Urothelium cell line (cell line): ENCODE measurements around the gene PRRG2.

ENCODE experiments used
- DNase-seq: peaks from one replicate; pipeline ENCODE4 v3.0.0; 2011; ENCODE audit warnings: low spot score, mixed read lengths
- FAIRE-seq: peaks from 2 replicates; lab custom pipeline; 2011; peaks lifted over from hg19 to GRCh38; lab: Jason Lieb, UNC

PRRG2 gene

GRCh38 chr19:49556412-49557398 lies 24.4 kb upstream of the PRRG2 start:
- DNase-seq = no peak
- FAIRE-seq = no peak

GRCh38 chr19:49557641-49558325 lies 23.3 kb upstream of the PRRG2 start:
- DNase-seq (no peak), FAIRE-seq (no peak)

- no peak for DNase-seq
- FAIRE-seq = no peak
These were observed 22.5 kb upstream of the PRRG2 start for GRCh38 chr19:49558591-49558990.

DNA sequence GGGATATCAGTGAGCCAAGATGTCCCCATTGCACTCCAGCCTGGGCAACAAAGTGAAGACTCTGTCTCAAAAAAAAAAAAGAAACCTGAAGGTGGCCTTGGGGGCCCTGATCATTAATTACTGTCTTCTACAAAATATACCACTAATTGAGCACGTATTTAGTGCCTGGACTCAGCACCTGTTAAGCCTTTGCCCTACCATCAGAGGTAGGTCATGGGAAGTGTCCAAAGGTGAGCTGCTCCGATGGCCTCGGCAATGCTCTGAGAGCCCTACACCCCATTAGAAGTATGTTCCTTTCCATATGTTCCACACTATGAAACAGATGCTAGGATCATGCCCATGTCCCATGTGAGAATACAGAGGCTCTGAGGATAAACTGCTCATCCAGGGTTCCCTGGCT lies 21.7 kb upstream of the PRRG2 start:
- FAIRE-seq (no peak), DNase-seq (no peak)

- DNase-seq (no peak), FAIRE-seq (no peak)
These were observed 21.2 kb upstream of the PRRG2 start for GRCh38 chr19:49559928-49560327.

DNA sequence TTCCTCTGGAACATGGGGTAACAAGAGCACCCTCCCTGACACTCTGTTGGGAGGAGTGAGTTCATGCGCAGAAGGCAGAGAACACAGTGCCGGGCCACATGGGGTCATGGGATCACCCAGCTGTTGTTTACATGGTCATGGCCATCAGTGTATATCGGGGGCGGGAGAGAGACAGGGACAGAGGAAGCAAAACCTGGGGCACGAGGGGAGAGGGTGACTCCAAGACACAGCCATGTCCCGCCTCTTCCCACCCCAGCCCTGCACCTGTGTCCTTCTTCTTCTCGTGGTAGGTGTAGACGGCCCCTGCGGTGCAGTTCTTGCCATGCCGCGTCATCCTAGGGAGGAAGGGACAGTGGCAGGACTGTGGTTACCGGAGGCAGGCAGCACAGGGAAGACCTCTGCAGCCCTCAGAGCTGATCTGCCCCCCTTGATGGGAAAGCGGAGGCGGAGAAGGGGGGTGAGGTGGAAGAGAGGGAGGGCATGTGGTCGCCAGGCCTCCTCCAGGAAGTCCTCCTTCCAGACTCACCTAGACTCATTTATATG lies 20.7 kb upstream of the PRRG2 start:
- DNase-seq (no peak), FAIRE-seq (no peak)

DNA sequence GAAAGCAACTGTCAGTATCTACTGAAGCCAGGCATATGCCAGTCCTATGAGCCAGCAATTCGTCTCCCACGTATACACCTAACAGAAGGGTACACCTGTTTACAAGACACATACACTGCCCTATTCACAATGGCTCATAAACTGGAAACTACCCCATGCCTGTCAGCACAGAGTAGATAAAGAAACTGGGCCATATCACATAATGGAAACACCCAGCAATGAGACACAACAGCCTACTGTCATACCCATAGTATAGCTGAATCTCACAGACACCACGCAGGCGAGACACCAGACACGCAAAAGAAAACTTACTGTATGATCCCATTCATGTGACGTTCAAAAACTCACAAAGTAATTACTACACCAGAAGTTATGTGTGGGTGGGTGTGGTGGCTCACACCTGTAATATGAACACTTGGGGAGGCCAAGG lies 16.5 kb upstream of the PRRG2 start:
- DNase-seq = no peak
- no peak for FAIRE-seq

DNA sequence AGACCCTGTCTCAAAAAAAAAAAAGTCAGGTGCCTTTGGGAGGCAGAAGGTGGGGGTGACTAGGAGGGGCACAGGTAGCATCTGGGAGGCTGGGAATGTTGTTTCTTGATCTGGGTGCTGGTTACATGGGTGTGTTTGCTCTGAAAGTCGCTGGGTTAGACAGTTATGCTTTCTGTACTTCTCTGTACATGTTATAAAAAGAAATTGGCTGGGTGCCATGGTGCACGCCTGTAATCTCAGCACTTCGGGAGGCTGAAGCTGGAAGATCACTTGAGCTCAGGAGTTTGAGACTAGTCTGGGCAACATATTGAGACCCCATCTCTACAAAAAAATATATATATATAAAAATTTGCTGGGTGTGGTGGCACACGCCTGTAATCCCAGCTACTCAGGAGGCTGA lies 15.9 kb upstream of the PRRG2 start:
- FAIRE-seq = no peak
- no peak for DNase-seq

GRCh38 chr19:49566302-49566701 lies 14.8 kb upstream of the PRRG2 start:
- FAIRE-seq (no peak), DNase-seq (no peak)

DNA sequence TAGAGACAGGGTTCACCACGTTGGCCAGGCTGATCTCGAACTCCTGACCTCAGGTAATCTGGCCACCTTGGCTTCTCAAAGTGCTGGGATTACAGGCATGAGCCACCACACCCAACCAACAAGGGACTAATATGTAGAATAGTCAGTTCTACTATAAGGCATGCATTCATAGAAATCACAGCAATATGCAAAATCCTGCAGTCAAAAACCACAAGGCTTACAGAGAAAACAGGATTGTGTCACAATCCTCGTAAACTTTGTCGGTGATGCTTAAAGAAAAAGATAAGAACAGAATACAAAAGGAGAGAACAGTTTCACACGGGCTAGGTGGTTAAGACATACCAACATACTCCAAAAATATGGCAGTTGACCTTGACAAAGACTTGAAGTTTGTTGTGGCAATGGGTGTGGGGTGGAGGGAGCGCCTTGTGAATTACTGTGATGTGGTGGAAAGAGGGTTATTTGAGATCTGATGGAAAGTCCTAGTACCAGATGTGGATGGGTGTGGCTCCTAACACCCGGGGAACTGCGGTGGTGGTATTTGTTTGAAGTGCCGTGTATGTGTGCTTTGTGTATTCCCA lies 13.2 kb upstream of the PRRG2 start:
- DNase-seq (no peak), FAIRE-seq (no peak)

GRCh38 chr19:49570138-49570856 lies 10.8 kb upstream of the PRRG2 start:
- DNase-seq = peak; percentile 81
- no peak for FAIRE-seq

- FAIRE-seq (no peak), DNase-seq (no peak)
These were observed 10.0 kb upstream of the PRRG2 start for GRCh38 chr19:49570997-49571676.

DNA sequence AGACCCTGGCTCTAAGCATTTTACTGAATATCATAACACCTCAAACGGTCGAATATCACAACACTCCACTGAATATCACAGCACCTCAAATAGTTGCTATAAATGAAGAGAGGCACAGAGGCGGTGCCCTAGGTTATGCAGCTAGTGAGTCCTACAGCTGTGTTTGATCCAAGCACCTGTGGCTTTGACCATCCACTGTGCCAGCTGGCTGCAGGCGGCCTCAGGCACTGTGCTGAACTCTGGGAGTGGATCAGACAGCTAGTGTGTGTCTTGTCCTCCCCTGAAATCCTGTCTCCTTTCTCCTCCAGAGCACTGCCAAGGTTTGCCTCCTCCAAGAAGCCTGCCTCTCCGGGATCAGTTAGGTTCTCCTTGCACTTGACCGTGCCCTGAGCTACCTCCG lies 8.1 kb upstream of the PRRG2 start:
- FAIRE-seq (no peak), DNase-seq (no peak)

- DNase-seq = no peak
- FAIRE-seq = no peak
These were observed 7.7 kb upstream of the PRRG2 start for GRCh38 chr19:49573425-49573824.

DNA sequence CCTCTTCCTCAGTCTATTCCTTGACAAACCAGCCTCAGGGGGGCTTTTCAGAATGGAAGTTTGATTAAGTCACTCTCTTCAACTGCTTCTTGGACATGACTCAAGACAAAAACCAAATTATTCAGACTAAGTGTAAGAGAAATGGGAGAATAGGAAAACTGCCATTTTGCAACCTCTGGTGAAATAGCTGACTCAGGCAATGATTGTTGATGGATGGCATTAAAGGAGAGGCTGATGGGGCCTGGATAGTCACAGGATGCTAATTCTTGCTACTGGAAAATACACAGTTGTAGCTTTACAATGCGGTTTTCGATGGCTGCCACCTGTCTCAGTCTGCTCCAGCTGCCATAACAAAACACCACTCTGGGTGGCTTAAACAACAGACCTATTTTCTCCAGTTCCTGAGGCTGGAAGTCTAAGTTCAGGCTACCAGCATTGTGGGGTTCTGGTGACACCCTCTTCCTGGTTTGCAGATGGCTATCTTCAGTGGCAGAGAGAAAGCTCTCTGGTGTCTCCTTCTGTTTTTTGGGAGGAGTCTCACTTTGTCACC lies 6.8 kb upstream of the PRRG2 start:
- DNase-seq (no peak), FAIRE-seq (no peak)

DNA sequence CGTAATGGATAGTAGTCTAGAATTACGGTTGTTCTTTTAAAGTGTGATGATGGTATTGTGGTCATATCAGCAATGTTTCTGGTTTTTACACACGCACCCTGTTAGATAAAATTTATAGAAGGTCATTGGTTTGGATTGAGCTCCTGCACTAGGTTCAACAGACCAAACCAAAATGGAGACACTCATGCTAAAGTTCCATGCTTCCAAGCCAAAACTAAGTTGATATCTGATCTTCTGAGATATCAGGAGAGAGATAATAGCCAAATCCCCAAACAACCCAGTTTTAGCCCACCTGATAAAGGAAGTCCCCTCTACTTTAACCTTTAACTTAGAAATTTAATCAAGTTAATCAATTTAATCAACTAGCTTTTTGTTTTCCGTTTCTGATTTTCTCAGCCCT lies 1.9 kb upstream of the PRRG2 start:
- FAIRE-seq (no peak), DNase-seq (no peak)

GRCh38 chr19:49579947-49580263 lies 1.2 kb upstream of the PRRG2 start:
- DNase-seq = no peak

GRCh38 chr19:49580264-49581006 lies 681 bp upstream of the PRRG2 start, which contains the start of gene NOSIP:
NOSIP (minus strand) TSS chr19:49580556; CDS start chr19:49560691, 19,865 bp downstream.
- DNase-seq (peak; percentile 93), FAIRE-seq (peak; percentile 32)

More at GRCh38 chr19:49579947-49580263, 1.2 kb upstream of the PRRG2 start:
- FAIRE-seq = no peak

GRCh38 chr19:49583239-49583638 lies 2.1 kb downstream of the PRRG2 start:
- DNase-seq (no peak), FAIRE-seq (no peak)
